Ishikawa (cell line): ENCODE results near the gene ANOS1.

ENCODE experiments used
- CREB1 ChIP-seq: IDR thresholded peaks from 2 replicates; pipeline ENCODE4 v1.6.1; 2012; ENCODE audit warnings: low read depth
- TAF1 ChIP-seq: IDR thresholded peaks from 2 replicates; pipeline ENCODE4 v1.6.1; 2012; ENCODE audit warnings: low read depth, mild to moderate bottlenecking
- TF ChIP-seq, protein P1 (sequence below): IDR thresholded peaks from 2 replicates; pipeline ENCODE4 v1.6.1; 2012

DNA sequence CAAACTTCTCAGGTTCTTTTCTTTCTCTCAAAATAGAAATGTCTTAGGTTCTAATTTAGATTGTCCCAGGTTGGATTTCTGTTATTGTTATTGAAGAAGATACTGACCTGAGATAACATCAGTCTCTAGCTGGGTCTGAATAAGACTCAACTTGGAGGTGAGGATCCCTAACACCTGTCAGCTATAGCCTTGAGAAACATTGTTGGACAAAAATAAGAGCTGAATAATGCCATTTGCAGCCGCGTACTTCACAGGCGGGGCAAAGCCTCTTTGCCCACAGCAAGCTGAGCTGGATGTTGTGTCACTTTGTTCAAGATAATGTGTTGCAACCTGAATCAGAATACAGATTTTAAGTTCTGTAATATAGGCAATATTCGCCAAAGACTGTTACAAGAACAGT lies 231.7 kb downstream of the ANOS1 start:
- TF ChIP-seq, protein P1, sequence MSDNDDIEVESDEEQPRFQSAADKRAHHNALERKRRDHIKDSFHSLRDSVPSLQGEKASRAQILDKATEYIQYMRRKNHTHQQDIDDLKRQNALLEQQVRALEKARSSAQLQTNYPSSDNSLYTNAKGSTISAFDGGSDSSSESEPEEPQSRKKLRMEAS, result no peak
- TF ChIP-seq CREB1 (no peak), TAF1 (no peak)
